ENCODE results near the gene GALE.

Gene GALE

DNA sequence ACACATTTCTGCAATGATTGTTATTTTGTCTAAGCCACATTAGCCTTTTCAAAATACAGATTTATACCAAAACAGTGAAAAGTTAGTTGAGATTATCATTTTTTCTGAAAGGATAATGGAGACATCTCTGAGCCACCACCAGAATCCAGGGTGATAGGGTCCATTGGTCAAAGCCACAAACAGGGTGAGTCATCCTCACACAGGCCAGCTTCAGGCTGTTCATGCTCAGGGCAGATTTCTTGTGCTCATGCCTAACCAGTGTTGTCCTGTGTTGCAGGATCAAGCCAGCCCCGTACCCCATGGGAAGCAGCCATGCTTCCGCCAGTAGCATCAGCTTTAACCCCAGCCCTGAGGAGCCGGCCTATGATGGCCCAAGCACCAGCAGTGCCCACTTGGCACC is 43.9 kb downstream of the GALE start:
- DNase-seq (ENCODE audit: low read depth in 2 of 2, low spot score in 1 of 2), result no peak

DNA sequence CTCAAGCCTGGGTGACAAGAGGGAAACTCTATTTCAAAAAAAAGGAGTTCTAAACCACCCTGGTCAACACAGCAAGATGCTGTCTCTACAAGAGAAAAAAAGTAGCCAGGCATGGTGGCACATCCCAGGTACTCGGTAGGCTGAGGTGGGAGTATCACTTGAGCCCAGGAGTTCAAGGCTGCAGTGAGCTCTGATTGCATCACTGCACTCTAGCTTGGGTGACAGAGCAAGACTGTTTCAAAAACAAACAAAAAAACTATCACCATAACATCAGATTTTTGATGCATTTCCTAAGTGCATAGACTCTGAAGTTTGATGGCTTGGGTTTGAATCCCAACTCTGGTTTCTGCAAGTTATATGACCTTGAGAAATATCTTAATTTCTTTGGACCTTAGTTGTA is 47.6 kb downstream of the GALE start:
- no peak for DNase-seq (ENCODE audit: low read depth in 2 of 2, low spot score in 1 of 2)

DNA sequence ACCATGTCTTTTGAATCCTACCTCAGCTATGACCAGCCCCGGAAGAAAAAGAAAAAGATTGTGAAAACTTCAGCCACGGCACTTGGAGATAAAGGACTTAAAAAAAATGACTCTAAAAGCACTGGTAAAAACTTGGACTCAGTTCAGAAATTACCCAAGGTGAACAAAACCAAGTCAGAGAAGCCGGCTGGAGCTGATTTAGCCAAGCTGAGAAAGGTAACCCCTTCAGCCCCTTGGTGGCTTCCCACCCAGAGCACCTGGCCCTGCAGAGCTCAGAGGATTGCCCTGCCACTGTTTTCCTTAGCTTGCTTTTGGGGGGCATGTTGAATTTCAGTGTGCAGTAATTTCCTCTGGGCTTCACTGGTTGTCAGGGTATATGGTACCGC is 48.7 kb downstream of the GALE start:
- no peak for DNase-seq (ENCODE audit: low read depth in 2 of 2, low spot score in 1 of 2)

DNA sequence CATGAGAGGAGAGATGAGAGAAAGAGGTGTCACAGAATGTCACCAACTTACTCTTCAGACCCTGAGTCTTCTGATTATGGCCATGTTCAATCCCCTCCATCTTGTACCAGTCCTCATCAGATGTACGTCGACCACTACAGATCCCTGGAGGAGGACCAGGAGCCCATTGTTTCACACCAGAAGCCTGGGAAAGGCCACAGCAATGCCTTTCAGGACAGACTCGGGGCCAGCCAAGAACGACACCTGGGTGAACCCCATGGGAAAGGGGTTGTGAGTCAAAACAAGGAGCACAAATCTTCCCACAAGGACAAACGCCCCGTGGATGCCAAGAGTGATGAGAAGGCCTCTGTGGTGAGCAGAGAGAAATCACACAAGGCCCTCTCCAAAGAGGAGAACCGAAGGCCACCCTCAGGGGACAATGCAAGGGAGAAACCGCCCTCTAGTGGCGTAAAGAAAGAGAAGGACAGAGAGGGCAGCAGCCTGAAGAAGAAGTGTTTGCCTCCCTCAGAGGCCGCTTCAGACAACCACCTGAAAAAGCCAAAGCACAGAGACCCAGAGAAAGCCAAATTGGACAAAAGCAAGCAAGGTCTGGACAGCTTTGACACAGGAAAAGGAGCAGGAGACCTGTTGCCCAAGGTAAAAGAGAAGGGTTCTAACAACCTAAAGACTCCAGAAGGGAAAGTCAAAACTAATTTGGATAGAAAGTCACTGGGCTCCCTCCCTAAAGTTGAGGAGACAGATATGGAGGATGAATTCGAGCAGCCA is 49.3 kb downstream of the GALE start:
- DNase-seq (ENCODE audit: low read depth in 2 of 2, low spot score in 1 of 2), result no peak

DNA sequence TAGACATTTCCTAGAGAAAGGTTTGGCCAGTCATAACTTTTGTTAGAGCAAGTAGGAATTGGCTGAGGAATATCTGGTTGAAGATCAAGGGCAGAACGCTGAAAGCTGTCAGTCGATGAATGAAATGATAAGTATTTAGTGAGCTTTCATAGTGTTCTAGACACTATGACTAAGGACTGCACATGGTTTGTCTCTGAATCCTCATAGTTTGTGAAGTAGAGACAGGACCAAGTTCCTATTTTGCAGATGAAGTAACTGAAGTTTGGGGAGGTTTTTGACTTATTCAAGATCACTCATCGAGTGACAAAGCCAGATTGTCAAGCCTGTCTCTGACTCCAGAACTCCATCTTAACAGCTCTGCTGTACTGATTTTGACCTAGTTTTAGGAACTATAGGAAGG is 52.5 kb downstream of the GALE start:
- DNase-seq (ENCODE audit: low read depth in 2 of 2, low spot score in 1 of 2), result no peak
